Measurements from ENCODE around the gene F13A1.

The F13A1 gene

GRCh38 chr6:6319952-6320811 lies at the start of gene F13A1:
Gene F13A1, minus strand, starts transcription at chr6:6320662. Its CDS starts 1,998 bp downstream, at chr6:6318664.
- in situ Hi-C loops (cut with MboI; ENCODE audit: low pct_unique_long_range_greater_than_20kb, low sequenced_read_pairs, unreplicated experiment) = no loop called here
- DNase-seq (ENCODE audit: low spot score) = no peak
- TF ChIP-seq, protein P1, sequence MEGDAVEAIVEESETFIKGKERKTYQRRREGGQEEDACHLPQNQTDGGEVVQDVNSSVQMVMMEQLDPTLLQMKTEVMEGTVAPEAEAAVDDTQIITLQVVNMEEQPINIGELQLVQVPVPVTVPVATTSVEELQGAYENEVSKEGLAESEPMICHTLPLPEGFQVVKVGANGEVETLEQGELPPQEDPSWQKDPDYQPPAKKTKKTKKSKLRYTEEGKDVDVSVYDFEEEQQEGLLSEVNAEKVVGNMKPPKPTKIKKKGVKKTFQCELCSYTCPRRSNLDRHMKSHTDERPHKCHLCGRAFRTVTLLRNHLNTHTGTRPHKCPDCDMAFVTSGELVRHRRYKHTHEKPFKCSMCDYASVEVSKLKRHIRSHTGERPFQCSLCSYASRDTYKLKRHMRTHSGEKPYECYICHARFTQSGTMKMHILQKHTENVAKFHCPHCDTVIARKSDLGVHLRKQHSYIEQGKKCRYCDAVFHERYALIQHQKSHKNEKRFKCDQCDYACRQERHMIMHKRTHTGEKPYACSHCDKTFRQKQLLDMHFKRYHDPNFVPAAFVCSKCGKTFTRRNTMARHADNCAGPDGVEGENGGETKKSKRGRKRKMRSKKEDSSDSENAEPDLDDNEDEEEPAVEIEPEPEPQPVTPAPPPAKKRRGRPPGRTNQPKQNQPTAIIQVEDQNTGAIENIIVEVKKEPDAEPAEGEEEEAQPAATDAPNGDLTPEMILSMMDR (IDR thresholded peaks at IDR 0.05; ENCODE audit: extremely low read depth, insufficient read depth, missing control alignments) = no peak

- DNase-seq (ENCODE audit: low spot score) = no peak
- TF ChIP-seq, protein P1 (IDR thresholded peaks at IDR 0.05; ENCODE audit: extremely low read depth, insufficient read depth, missing control alignments) = no peak
- in situ Hi-C loops (cut with MboI; ENCODE audit: low pct_unique_long_range_greater_than_20kb, low sequenced_read_pairs, unreplicated experiment) = no loop called here
These were observed 48.2 kb upstream of the F13A1 start for GRCh38 chr6:6368684-6369052.

DNA sequence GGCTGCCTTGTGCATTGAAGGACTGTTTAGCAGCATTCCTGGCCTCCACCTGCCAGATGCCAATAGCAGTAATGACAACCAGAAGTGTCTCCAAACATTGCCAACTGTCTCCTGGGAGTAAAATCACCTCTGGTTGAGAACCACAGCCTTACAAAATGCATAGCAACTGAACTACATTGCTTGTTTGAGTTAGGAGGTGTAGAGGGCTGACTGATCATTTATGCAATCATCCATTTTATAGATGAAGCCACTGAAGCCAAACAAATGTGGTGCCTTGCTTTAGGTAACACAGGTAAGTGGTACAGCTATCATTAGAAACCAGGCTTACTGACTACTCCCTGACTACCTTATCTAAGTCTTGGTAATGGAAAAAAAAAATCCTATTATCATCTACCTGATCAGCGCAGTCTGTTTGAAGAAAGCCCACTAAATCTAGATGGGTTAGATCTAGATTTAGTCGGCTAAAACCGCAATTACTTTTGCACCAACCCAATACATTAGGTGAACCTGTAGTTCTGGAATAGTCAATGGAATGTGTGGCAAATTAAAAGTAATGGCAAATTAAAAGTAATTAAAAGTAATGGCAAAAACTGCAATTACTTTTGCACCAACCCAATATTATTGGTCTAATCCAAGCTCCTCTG lies 47.7 kb upstream of the F13A1 start:
- in situ Hi-C loops (cut with MboI; ENCODE audit: low pct_unique_long_range_greater_than_20kb, low sequenced_read_pairs, unreplicated experiment) = no loop called here
- TF ChIP-seq, protein P1 (IDR thresholded peaks at IDR 0.05; ENCODE audit: extremely low read depth, insufficient read depth, missing control alignments) = no peak
- no peak for DNase-seq (ENCODE audit: low spot score)

DNA sequence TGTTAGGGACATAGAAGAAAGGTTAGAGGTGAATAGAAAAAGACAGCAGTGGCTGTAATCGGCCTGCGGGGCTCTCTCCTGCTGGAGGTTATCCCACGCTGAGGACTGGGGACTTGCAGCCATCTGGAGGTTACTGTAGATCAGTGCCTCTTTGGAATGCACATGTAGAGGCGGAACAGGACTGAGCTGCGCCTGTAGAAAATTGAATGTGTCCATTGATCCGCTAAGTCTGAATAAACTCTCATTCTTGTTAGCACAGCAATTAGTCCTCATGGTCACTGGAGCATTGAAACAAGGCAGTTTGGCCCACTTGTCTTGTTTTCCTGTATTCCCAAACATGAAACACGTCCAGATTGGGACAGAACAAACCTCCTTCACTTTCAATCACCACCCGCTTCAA lies 46.3 kb upstream of the F13A1 start:
- no peak for DNase-seq (ENCODE audit: low spot score)
- in situ Hi-C loops (cut with MboI; ENCODE audit: low pct_unique_long_range_greater_than_20kb, low sequenced_read_pairs, unreplicated experiment) = no loop called here
- TF ChIP-seq, protein P1 (IDR thresholded peaks at IDR 0.05; ENCODE audit: extremely low read depth, insufficient read depth, missing control alignments) = no peak

GRCh38 chr6:6365242-6365641 lies 44.8 kb upstream of the F13A1 start:
- TF ChIP-seq, protein P1 (IDR thresholded peaks at IDR 0.05; ENCODE audit: extremely low read depth, insufficient read depth, missing control alignments) = no peak
- no peak for DNase-seq (ENCODE audit: low spot score)
- in situ Hi-C loops (cut with MboI; ENCODE audit: low pct_unique_long_range_greater_than_20kb, low sequenced_read_pairs, unreplicated experiment) = no loop called here

- in situ Hi-C loops (cut with MboI; ENCODE audit: low pct_unique_long_range_greater_than_20kb, low sequenced_read_pairs, unreplicated experiment) = no loop called here
- no peak for DNase-seq (ENCODE audit: low spot score)
- TF ChIP-seq, protein P1 (IDR thresholded peaks at IDR 0.05; ENCODE audit: extremely low read depth, insufficient read depth, missing control alignments) = no peak
These were observed 41.8 kb upstream of the F13A1 start for GRCh38 chr6:6362056-6362840.

Data from GM13977 (cell line).